Trophoblast cell (in vitro differentiated cells and primary cell): ENCODE results near the gene TNFAIP8L1.
"Not testable (repeated sequence)": the region's sequence is repeated elsewhere in the genome, so short reads cannot be mapped to it uniquely, and the experiment has no call there.

Experiments used
- DNase-seq, 2 donors: peaks; one replicate each; pipeline ENCODE4 v3.0.0-alpha.2; 2016
- H2AFZ ChIP-seq: 2 replicates; pipeline ENCODE4 v1.6.1; 2013; ENCODE audit warnings: low read length, moderate library complexity, mild to moderate bottlenecking; ENCODE audit not compliant: insufficient read depth, poor library complexity
- H2AK5ac ChIP-seq: 2 replicates; pipeline ENCODE4 v1.6.1; 2013; ENCODE audit warnings: mild to moderate bottlenecking, low read length
- H2BK120ac ChIP-seq: 2 replicates; pipeline ENCODE4 v1.6.1; 2013; ENCODE audit warnings: low read length, mild to moderate bottlenecking, moderate library complexity; ENCODE audit not compliant: insufficient read depth, poor library complexity
- H2BK12ac ChIP-seq: 2 replicates; pipeline ENCODE4 v1.6.1; 2013; ENCODE audit warnings: mild to moderate bottlenecking, low read length, moderate library complexity
- H2BK5ac ChIP-seq: 2 replicates; pipeline ENCODE4 v1.6.1; 2013; ENCODE audit warnings: low read length, low read depth, moderate library complexity, mild to moderate bottlenecking; ENCODE audit not compliant: poor library complexity
- H3K14ac ChIP-seq: 2 replicates; pipeline ENCODE4 v1.6.1; 2013; ENCODE audit warnings: mild to moderate bottlenecking, low read length
- H3K18ac ChIP-seq: 2 replicates; pipeline ENCODE4 v1.6.1; 2013; ENCODE audit warnings: mild to moderate bottlenecking, low read length
- H3K23ac ChIP-seq: 2 replicates; pipeline ENCODE4 v1.6.1; 2013; ENCODE audit warnings: low read length
- H3K27ac ChIP-seq: 2 replicates; pipeline ENCODE4 v1.5.1; 2013; ENCODE audit warnings: low read depth, mild to moderate bottlenecking, inconsistent platforms, low read length, moderate library complexity
- H3K27me3 ChIP-seq: 2 replicates; pipeline ENCODE4 v1.6.1; 2013; ENCODE audit warnings: inconsistent platforms, mild to moderate bottlenecking, low read length, moderate library complexity; ENCODE audit not compliant: insufficient read depth
- H3K36me3 ChIP-seq, 2 experiments: 1 replicate in 1 of 2; 2 replicates in 1 of 2; pipeline ENCODE4 v1.6.1; 2013; ENCODE audit warnings: low read length in 2 of 2, mild to moderate bottlenecking in 2 of 2, moderate library complexity in 1 of 2; ENCODE audit not compliant: insufficient read depth in 2 of 2, control insufficient read depth in 1 of 2
- H3K4ac ChIP-seq: 2 replicates; pipeline ENCODE4 v1.6.1; 2013; ENCODE audit warnings: low read depth, mild to moderate bottlenecking, low read length, moderate library complexity
- H3K4me1 ChIP-seq, 2 experiments: 1 replicate in 1 of 2; 2 replicates in 1 of 2; pipeline ENCODE4 v1.6.1; 2013; ENCODE audit warnings: low read length in 2 of 2, mild to moderate bottlenecking in 2 of 2, moderate library complexity in 1 of 2; ENCODE audit not compliant: insufficient read depth in 2 of 2, control insufficient read depth in 1 of 2
- H3K4me2 ChIP-seq: 2 replicates; pipeline ENCODE4 v1.6.1; 2013; ENCODE audit warnings: inconsistent platforms, mild to moderate bottlenecking, low read length, moderate library complexity
- H3K4me3 ChIP-seq: 2 replicates; pipeline ENCODE4 v1.5.1; 2013; ENCODE audit warnings: mild to moderate bottlenecking, low read depth, low read length, inconsistent platforms
- H3K79me1 ChIP-seq: one replicate; pipeline ENCODE4 v1.6.1; 2013; ENCODE audit warnings: low read length
- H3K79me2 ChIP-seq: 2 replicates; pipeline ENCODE4 v1.6.1; 2013; ENCODE audit warnings: low read length, mild to moderate bottlenecking; ENCODE audit not compliant: control insufficient read depth, insufficient read depth, poor library complexity
- H3K9ac ChIP-seq: 2 replicates; pipeline ENCODE4 v1.6.1; 2013; ENCODE audit warnings: mild to moderate bottlenecking, low read length
- H3K9me3 ChIP-seq: 2 replicates; pipeline ENCODE4 v1.6.1; 2013; ENCODE audit warnings: low read depth, mild to moderate bottlenecking, control low read depth, inconsistent platforms, low read length; ENCODE audit not compliant: insufficient read depth
- H4K12ac ChIP-seq: 2 replicates; pipeline ENCODE4 v1.6.1; 2013; ENCODE audit warnings: low read depth, mild to moderate bottlenecking, low read length, moderate library complexity
- H4K8ac ChIP-seq: 2 replicates; pipeline ENCODE4 v1.6.1; 2013; ENCODE audit warnings: low read depth, mild to moderate bottlenecking, low read length, moderate library complexity
- H4K91ac ChIP-seq: one replicate; pipeline ENCODE4 v1.6.1; 2013; ENCODE audit warnings: low read depth, mild to moderate bottlenecking, low read length, moderate library complexity
- WGBS: extraction: QIAGEN DNeasy Blood & Tissue Kit; methylation state at CpG from one replicate; pipeline ENCODE4 v1.1.7; 2013; ENCODE audit warnings: missing lambda C conversion rate; ENCODE audit not compliant: insufficient read length, insufficient coverage; ENCODE audit errors: extremely low coverage; 5-methylcytosine and 5-hydroxymethylcytosine counted together

Gene TNFAIP8L1

GRCh38 chr19:4592445-4592844, 46.9 kb upstream of the TNFAIP8L1 start:
- no peaks in the 10 kb centered on the region for H3K36me3 ChIP-seq
- H3K9ac ChIP-seq, result no peak overlapping the region
- no peak overlapping the region for H2AFZ ChIP-seq
- H2BK12ac ChIP-seq, result no peak overlapping the region
- H3K79me2 ChIP-seq, result no peaks in the 10 kb centered on the region
- H3K23ac ChIP-seq, result no peak overlapping the region
- H4K8ac ChIP-seq, result no peak overlapping the region
- H3K79me1 ChIP-seq, result no peaks in the 10 kb centered on the region
- H3K4me1 ChIP-seq, result no peaks in the 10 kb centered on the region
- H2BK120ac ChIP-seq, result no peak overlapping the region
- H3K9me3 ChIP-seq, result no peaks in the 10 kb centered on the region
- H3K27ac ChIP-seq, result no peak overlapping the region
- no peak overlapping the region for H4K91ac ChIP-seq
- no peak overlapping the region for H2AK5ac ChIP-seq
- no peak overlapping the region for H3K18ac ChIP-seq
- no CpG with 5 or more reads among the region's 5 CpGs for WGBS
- no peak overlapping the region for H3K4me2 ChIP-seq
- peaks cover 2% of the 10 kb centered on the region for H3K27me3 ChIP-seq
- H3K4me3 ChIP-seq, result no peak overlapping the region
- H3K14ac ChIP-seq, result no peak overlapping the region
- H4K12ac ChIP-seq, result no peak overlapping the region
- no peak overlapping the region for H2BK5ac ChIP-seq
- H3K4ac ChIP-seq, result no peak overlapping the region
- no peak for DNase-seq

DNA sequence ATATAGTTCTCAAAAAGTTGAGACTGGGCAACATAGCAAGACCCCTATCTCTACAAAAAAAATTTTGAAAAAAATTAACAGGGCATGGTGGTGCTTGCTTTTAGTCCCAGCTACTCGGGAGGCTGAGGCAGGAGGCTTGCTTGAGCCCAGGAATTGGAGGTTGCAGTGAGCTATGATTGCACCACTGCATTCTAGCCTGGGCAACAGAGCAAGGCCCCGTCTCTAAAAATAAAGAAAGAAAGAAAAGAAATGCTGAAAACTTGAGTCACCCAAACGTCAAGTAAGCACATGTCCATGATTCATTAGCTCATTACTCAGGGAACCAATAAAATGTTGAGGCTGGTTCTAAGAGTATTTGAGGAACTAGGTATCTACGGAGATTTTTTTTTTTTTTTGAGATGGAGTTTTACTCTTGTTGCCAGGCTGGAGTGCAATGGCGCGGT, 45.9 kb upstream of the TNFAIP8L1 start:
- Histone ChIP-seq H2AK5ac (no peak overlapping the region), H4K8ac (no peak overlapping the region), H3K27ac (no peak overlapping the region), H2BK12ac (no peak overlapping the region), H3K4ac (no peak overlapping the region), H3K79me2 (no peaks in the 10 kb centered on the region), H3K4me2 (no peak overlapping the region), H3K4me3 (no peak overlapping the region), H4K91ac (no peak overlapping the region), H2BK120ac (no peak overlapping the region), H3K14ac (no peak overlapping the region), H3K4me1 (no peaks in the 10 kb centered on the region), H3K9me3 (peaks cover 2% of the 10 kb centered on the region), H3K36me3 (no peaks in the 10 kb centered on the region), H3K27me3 (peaks cover 3% of the 10 kb centered on the region), H3K18ac (no peak overlapping the region), H2BK5ac (no peak overlapping the region), H2AFZ (no peak overlapping the region), H3K79me1 (no peaks in the 10 kb centered on the region), H4K12ac (no peak overlapping the region), H3K9ac (no peak overlapping the region), H3K23ac (no peak overlapping the region)
- WGBS, result no CpG with 5 or more reads among the region's 6 CpGs
- DNase-seq, result peak; percentile 23 to 76

DNA sequence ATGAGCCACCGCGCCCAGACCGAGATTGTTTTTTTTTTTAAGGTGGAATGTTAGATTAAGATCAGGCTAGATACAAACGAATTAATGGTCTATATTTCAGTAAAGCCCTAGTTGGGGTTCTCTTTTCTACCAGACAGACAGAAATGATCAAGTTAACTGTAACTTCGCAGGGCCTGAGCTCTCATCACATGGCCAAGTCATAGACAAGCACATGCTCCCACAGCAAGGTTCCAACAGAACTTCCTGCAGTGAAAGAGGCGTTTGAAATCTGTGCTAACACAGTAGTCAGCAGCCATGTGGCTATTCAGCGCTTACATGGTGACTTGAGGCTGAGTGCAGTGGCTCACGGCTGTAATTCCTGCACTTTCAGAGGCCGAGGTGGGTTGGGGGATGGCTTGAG, 45.1 kb upstream of the TNFAIP8L1 start:
- Histone ChIP-seq H3K27ac (no peak overlapping the region), H2AK5ac (no peak overlapping the region), H2BK5ac (no peak overlapping the region), H3K23ac (no peak overlapping the region), H3K4ac (no peak overlapping the region), H3K18ac (no peak overlapping the region), H3K4me1 (no peaks in the 10 kb centered on the region), H3K79me1 (no peaks in the 10 kb centered on the region), H4K91ac (no peak overlapping the region), H3K36me3 (no peaks in the 10 kb centered on the region), H3K9me3 (peaks cover 2% of the 10 kb centered on the region), H2BK120ac (no peak overlapping the region), H3K79me2 (no peaks in the 10 kb centered on the region), H3K27me3 (peaks cover 6% of the 10 kb centered on the region), H3K4me3 (no peak overlapping the region), H2AFZ (no peak overlapping the region), H4K8ac (no peak overlapping the region), H4K12ac (no peak overlapping the region), H3K14ac (no peak overlapping the region), H3K9ac (no peak overlapping the region), H3K4me2 (no peak overlapping the region), H2BK12ac (no peak overlapping the region)
- DNase-seq, result peak in 1 of 2 donors; percentile 12
- WGBS, result no CpG with 5 or more reads among the region's 9 CpGs

GRCh38 chr19:4595158-4595557, 44.2 kb upstream of the TNFAIP8L1 start:
- not testable (repeated sequence) for H3K27ac ChIP-seq, H3K27me3 ChIP-seq, H3K36me3 ChIP-seq, H3K18ac ChIP-seq, H3K14ac ChIP-seq, DNase-seq, H3K4me2 ChIP-seq, H2BK5ac ChIP-seq, H3K4ac ChIP-seq, H4K8ac ChIP-seq, H3K9ac ChIP-seq, H3K4me3 ChIP-seq, H4K91ac ChIP-seq, H2AFZ ChIP-seq, H2BK12ac ChIP-seq, H3K79me2 ChIP-seq, H2BK120ac ChIP-seq, H3K79me1 ChIP-seq, H2AK5ac ChIP-seq, H4K12ac ChIP-seq, H3K23ac ChIP-seq, H3K9me3 ChIP-seq, H3K4me1 ChIP-seq
- no CpG with 5 or more reads among the region's 9 CpGs for WGBS
